H1 (cell line): Measurements from ENCODE around the gene NDUFA7.

Source experiments
- CTCF ChIP-seq, 3 experiments: IDR thresholded peaks; 1 replicate in 2 of 3; 2 replicates in 1 of 3; pipeline versions ENCODE4 v1.5.1 to v1.6.1; 2011; ENCODE audit warnings: low read length in 3 of 3, mild to moderate bottlenecking in 3 of 3, inconsistent platforms in 2 of 3, low read depth in 1 of 3, moderate library complexity in 1 of 3; ENCODE audit not compliant: insufficient read depth in 1 of 3; ENCODE audit errors: control extremely low read depth in 1 of 3
- EP300 ChIP-seq, 2 experiments: IDR thresholded peaks; 1 replicate in 1 of 2; 2 replicates in 1 of 2; pipeline ENCODE4 v1.6.1; 2011 to 2012; ENCODE audit warnings: low read depth in 2 of 2, low read length in 2 of 2, mild to moderate bottlenecking in 2 of 2, borderline replicate concordance in 1 of 2, inconsistent platforms in 1 of 2, moderate library complexity in 1 of 2
- HDAC2 ChIP-seq, 2 experiments: fragments of 300-600 bp in 1 of 2; sonication (generic) in 1 of 2; IDR thresholded peaks; 2 replicates each; pipeline ENCODE4 v1.6.1; 2011 to 2012; ENCODE audit warnings: low read depth in 2 of 2, low read length in 2 of 2, mild to moderate bottlenecking in 2 of 2, moderate library complexity in 2 of 2, borderline replicate concordance in 1 of 2, inconsistent platforms in 1 of 2
- JUN ChIP-seq: IDR thresholded peaks from 2 replicates; pipeline ENCODE4 v1.6.1; 2011; ENCODE audit warnings: low read depth, mild to moderate bottlenecking, improper control_type of control experiment, low read length
- POLR2A ChIP-seq, 2 experiments: IDR thresholded peaks; 1 replicate in 1 of 2; 2 replicates in 1 of 2; pipeline ENCODE4 v1.6.1; 2011; ENCODE audit warnings: low read depth in 2 of 2, low read length in 2 of 2, mild to moderate bottlenecking in 2 of 2; ENCODE audit errors: control extremely low read depth in 1 of 2
- RAD21 ChIP-seq, 2 experiments: IDR thresholded peaks in 1 of 2; conservative IDR thresholded peaks in 1 of 2; 2 replicates each; pipeline ENCODE4 v1.6.1; 2011; ENCODE audit warnings: low read depth in 2 of 2, low read length in 2 of 2, improper control_type of control experiment in 1 of 2, inconsistent platforms in 1 of 2, mild to moderate bottlenecking in 1 of 2, moderate library complexity in 1 of 2
- RBBP5 ChIP-seq: IDR thresholded peaks from 2 replicates; pipeline ENCODE4 v1.7.1; 2012; ENCODE audit warnings: low read depth, mild to moderate bottlenecking, inconsistent platforms, low read length, moderate library complexity, borderline replicate concordance
- TAF1 ChIP-seq: IDR thresholded peaks from 2 replicates; pipeline ENCODE4 v1.6.1; 2011; ENCODE audit warnings: mild to moderate bottlenecking, low read depth, low read length

DNA sequence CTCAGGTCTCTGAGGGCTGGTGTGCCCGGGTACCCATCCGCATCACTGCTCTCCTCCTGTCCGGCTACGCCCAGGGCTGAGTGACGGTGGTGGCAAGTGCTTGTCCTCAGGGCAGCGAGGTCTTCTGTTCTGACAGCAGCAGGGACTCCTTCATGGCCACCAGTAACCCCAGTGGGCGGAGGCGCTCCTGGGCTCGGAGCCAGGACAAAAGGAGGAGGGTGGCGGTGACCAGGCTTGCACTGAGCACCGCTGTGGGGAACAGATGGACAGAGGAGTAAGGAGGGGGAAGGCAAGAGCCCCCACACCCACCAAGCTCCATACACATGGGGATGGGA is 18.9 kb downstream of the NDUFA7 start:
- no peak for TF ChIP-seq POLR2A (IDR thresholded peaks at IDR 0.05; ENCODE audit: control extremely low read depth in 1 of 2, low read depth in 2 of 2, low read length in 2 of 2)
- TF ChIP-seq EP300 (IDR thresholded peaks at IDR 0.05; ENCODE audit: borderline replicate concordance in 1 of 2, low read depth in 2 of 2, low read length in 2 of 2) = no peak
- TF ChIP-seq CTCF (IDR thresholded peaks at IDR 0.05; ENCODE audit: control extremely low read depth in 1 of 3, insufficient read depth in 1 of 3, low read depth in 1 of 3, low read length in 3 of 3) = no peak
- no peak for TF ChIP-seq RAD21 (IDR thresholded peaks at IDR 0.05 in 1 of 2, conservative IDR thresholded peaks at IDR 0.05 in 1 of 2; ENCODE audit: low read depth in 2 of 2, low read length in 2 of 2)
- TF ChIP-seq RBBP5 = no peak
- TF ChIP-seq HDAC2 (IDR thresholded peaks at IDR 0.05; ENCODE audit: borderline replicate concordance in 1 of 2, low read depth in 2 of 2, low read length in 2 of 2) = no peak
- no peak for TF ChIP-seq TAF1
- no peak for TF ChIP-seq JUN
